HG03108 (cell line): ENCODE results near the gene AQP12A.
"Not testable (repeated sequence)": the region's sequence is repeated elsewhere in the genome, so short reads cannot be mapped to it uniquely, and the experiment has no call there.

ENCODE experiments used
- ATAC-seq: cut with Tn5 transposase; IDR thresholded peaks from one replicate; pipeline ENCODE4 v1.9.1; 2021; ENCODE audit warnings: moderate library complexity; ENCODE audit not compliant: unreplicated experiment

The AQP12A gene

GRCh38 chr2:240659883-240660282 lies 31.8 kb upstream of the AQP12A start:
- ATAC-seq = not testable (repeated sequence)

GRCh38 chr2:240662681-240663080 lies 29.0 kb upstream of the AQP12A start:
- no peak for ATAC-seq

GRCh38 chr2:240663546-240664190 lies 28.0 kb upstream of the AQP12A start:
- ATAC-seq = no peak

DNA sequence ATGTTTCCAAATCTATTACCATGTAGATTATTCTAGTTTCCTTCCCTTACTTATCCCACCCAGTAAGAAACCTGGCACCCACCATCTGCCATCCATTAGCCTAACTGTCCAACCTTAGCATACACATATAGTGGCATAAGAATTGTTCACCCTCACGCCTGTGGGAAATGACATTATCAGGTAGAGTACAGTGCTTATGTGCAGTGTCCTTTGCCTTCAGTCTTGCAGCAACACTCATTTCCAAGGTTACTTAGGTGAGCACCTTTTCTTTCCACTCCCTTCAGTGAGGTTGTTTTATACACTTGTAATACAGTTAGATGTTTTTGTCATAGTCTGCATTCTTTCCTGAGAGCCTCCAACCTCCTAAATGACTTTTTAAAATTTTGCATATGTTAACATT lies 27.0 kb upstream of the AQP12A start:
- ATAC-seq = no peak

DNA sequence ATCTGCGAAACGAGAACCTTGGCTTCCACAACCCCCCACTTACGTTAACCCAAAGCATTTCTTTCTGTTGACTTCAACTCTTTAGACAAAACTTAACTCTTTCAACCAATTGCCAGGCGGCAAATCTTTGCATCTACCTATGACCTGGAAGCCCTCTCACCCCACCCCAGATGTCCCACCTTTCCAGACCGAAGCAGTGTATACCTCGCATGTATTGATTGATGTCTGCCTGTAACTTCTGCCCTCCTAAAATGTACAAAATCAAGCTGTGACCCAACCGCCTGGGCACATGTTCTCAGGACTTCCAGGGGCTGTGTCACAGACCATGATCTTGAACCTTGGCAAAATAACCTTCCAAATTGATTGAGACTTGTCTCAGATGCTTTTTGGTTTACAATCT lies 21.3 kb upstream of the AQP12A start:
- ATAC-seq = no peak

DNA sequence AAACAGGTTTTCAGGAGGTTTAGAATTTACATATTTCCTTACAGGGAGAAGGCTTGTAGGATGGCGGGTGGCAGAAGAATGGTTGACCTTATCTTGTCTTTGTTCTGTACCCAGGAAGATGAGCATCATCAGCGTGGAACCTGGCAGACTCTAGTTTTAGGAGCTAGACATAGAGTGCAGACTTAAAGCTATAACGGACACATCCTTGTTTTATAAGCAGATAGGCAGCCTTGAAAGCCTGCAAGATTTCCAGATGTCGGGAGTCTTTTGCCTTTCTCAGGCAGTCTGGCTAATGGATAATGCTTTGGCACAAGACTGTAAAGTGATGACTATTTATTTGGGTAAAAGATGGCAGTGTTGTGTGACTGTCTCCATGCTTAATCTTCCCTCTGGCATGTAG lies 20.7 kb upstream of the AQP12A start:
- no peak for ATAC-seq

DNA sequence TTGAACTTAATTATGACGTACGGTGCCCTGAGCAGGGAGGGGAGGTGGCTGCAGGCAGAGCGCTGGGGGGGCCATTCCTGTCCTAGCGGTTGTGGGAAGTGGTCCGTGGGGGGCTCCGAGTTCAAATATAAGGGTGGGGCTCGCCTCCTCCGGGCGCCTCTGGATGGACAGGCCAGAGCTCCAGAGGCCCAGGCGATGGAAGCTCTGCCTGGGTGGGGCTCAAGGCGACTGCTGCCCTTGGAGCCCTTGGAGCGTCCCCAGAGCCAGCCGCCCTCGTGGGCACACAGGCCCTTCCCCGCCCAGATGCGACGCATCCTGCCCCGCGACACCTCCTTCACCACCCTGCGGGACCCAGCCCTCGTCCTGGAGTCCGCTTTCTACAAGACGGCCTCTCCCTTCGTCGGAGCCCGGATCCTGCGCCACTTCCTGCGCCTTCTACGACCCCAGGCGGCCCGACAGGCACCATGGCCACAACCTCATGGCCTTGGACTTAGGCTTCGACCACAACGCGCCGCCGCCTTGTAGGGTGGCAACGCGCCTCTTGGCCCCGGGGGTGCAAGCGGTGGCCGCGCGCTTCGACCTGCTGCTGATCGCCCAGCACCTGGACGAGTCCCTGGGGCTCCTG lies 19.5 kb upstream of the AQP12A start:
- no peak for ATAC-seq

- ATAC-seq = no peak
Measured at GRCh38 chr2:240672701-240673190, 18.9 kb upstream of the AQP12A start.

DNA sequence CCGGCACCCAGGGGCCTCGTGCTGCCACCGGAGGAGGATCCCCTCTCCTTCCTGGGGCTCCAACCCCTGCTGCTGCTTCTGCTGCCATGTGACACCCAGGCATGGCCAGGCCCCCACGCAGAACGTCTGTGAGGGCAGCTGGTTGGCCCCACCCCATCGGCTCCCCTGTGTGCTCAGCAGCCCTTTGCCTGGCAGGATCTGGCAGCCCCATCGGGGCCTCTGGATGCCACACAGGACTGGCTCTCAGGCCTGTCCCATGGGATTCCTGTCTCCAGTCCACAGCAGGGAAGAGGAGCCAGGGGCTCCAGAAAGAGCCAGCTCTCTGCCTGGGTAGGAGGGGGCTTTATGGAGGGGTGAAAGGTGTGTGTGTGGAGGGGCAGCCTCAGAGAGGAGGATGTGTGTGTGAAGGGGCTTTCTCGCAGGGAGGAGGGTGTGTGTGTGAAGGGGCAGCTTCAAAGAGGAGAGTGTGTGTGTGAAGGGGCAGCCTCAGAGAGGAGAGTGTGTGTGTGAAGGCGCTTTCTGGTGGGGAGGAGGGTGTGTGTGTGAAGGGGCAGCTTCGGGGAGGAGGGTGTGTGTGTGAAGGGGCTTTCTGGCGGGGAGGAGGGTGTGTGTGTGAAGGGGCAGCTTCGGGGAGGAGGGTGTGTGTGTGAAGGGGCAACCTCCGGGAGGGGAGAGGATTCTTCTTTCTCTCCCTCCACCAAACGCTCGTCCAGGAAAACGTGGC lies 17.0 kb upstream of the AQP12A start:
- ATAC-seq = not testable (repeated sequence)

GRCh38 chr2:240675345-240675744 lies 16.3 kb upstream of the AQP12A start:
- ATAC-seq = not testable (repeated sequence)

DNA sequence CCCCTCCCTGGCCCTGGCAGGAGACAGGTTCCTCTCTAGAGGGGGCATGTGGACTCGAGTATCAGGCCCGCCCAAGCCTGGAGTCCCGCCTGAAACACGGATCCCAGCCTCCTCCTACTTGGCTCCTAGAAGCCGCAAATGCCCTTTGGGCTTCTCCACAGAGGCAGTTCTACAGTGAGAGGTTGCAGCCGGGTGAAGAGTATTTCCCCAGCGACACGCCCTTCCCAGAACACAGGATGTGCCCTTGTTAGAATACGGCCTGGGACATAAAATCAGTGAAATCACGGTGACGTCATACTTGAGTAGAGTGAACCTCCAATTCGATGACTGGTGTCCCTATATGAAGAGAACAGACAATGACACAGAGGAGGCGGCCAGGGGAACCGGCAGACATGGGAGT lies 13.6 kb upstream of the AQP12A start:
- not testable (repeated sequence) for ATAC-seq

DNA sequence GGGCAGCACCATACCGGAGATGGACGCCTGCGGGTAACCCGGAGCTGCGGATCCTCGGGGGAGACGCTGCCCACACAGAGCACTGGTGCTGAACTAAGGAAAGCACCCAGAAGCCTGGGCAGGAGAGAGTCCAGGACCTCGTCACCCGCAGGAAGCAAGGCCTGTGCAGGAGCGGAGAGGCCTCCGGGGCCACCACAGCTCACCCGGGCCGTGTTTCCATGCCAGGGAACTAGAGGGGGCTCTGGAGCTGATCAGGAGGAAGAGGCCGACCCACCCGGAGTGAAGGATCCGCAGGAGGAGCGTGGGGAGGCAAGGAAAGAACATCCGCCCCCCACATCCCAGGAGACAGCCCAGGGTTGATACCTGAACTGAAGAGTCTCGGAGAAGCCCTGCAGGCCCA lies 12.8 kb upstream of the AQP12A start:
- not testable (repeated sequence) for ATAC-seq

DNA sequence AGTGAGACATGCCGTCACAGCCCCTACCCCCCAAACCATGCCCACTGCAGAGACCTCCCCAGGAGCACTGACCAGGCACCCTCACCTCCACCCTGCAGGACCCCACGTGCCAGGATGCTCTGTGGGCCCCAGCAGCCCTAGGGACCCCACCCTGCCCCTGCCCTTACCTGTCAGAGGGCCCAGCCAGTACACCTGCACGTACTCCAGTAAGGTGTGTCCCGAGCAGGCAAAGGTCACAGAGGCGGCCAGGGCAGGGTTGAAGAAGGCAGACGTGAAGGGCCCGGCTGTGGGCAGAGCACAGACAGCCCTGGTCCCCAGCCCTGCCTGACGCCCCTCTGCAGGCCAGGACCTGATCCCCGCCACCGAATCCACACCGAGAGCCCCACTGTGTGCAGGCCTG lies 11.5 kb upstream of the AQP12A start:
- ATAC-seq = not testable (repeated sequence)

GRCh38 chr2:240682431-240683224 lies 9.0 kb upstream of the AQP12A start, which contains the start of gene AQP12B:
TSS of gene AQP12B (minus strand) at chr2:240682885. CDS start at chr2:240682837, 48 bp downstream.
- ATAC-seq = not testable (repeated sequence)

DNA sequence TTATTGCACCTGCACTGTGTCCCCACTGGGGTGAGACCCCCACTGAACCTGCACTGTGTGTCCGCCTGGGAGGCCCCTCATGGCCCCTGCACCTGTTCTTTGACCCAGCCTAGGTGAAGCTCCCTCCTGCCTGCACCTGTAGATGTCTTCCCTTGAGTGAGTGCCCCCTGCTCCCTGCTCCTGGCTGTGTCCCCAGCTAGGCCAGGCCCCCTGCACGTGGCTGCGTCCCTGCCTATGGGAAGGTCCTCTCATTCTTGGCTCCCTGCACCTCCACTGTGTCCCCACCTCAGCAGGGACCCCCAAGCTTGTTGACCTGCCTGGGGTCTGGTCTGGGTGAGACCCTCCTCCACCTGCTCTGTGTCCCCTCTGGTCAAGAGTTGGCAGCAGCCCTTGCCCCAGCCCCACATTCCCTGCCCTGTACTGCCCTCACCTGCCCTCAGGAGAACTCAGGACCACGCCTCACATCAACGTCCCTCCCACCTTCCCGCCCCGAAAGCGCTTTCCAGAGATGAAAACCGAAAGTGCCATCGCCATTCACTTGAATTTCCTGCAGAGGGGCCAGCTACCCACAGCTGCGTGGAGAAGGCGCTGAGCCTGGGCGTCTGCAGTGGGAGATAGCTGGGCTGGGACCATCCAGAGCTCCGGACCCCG lies 8.2 kb upstream of the AQP12A start:
- ATAC-seq = not testable (repeated sequence)

GRCh38 chr2:240683980-240684728 lies 7.5 kb upstream of the AQP12A start:
- not testable (repeated sequence) for ATAC-seq

- no peak for ATAC-seq
Measured at GRCh38 chr2:240685771-240686371, 5.8 kb upstream of the AQP12A start.

DNA sequence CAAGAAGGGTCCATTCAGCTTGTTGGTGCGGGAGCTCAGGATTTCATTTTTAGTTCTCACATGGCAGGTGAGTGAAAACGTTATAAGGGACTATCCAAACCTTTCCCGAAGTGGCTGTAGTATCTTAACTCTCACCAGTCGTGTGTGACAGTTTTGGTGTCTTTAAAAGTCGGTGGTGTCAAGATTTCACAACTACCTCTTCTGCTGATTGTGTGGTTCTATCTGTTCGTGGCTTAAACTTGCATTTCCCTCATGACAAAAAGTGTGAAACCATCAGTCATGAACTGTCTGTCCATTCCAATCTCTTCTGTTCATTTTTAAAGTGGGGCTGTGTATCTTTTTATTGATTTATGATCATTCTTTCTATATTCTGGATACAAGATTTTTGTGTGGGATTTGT lies 5.2 kb upstream of the AQP12A start:
- ATAC-seq = no peak

- ATAC-seq = no peak
Measured at GRCh38 chr2:240687045-240687740, 4.5 kb upstream of the AQP12A start.
